ENCODE results near the gene UVRAG. TPM values are rescaled to one million over a fixed set of nuclear protein-coding genes. Genes with fewer than 3 reads are reported as not detected.

Gene UVRAG
- total RNA-seq, 4 donors from 2014 or later: 27.1 to 35.9 (median 31.0) TPM

DNA sequence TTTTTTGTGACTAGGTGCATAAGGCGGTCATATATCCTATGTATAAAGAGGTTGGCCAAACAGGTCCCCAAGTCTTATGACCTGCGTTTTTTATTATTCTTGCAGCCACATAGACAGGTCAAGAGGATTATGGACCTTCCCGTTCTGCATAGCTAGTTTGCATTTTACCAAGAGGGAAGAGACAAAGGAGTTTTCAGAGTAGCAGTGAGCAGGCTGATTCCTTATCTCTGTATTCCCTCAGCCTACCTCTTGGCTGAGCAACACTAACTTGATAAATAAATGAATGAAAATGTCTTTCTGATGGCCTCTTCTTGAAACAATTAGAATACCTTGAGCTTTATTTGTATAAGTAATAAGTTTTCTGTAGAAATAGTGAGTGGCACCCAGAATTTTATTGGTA is 210.8 kb downstream of the UVRAG start:
- no peaks in the 10 kb centered on the region for H3K9me3 ChIP-seq
- H3K27ac ChIP-seq: no peak overlapping the region
- TF ChIP-seq POLR2A (IDR thresholded peaks at IDR 0.05) (no peak), CTCF (IDR thresholded peaks at IDR 0.05) (no peak)
- H3K4me3 ChIP-seq (replicated peaks in 1 of 3): no peak overlapping the region
- peaks cover 8 to 18% of the 10 kb centered on the region in 2 donors for H3K4me1 ChIP-seq
- WGBS, 2 donors: 75 to 77% methylated on average over 3 of the region's 3 CpGs
- DNase-seq: no peak
- intact Hi-C loops (cut with DNase I): no loop called here
- no peaks in the 10 kb centered on the region for H3K27me3 ChIP-seq
- no peaks in the 10 kb centered on the region for H3K36me3 ChIP-seq

DNA sequence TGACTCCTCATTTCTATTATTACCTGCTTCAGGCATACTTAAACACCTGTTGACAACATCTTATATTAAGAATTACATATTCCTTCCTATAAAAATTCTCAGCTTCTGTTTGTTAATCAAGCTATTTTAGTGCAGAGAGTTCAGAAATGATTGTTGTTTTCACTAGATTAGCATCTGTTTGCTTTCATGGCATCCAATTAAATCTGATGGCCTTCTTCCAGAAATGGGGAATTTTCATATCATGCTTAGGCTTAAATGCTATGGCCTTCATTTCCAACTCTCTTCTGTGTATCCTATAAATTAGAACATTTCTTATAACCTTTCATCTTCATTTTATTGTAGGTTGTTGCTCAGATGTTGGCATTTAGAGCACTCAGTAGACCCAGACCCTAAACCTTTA is 211.3 kb downstream of the UVRAG start:
- intact Hi-C loops (cut with DNase I): no loop called here
- H3K4me3 ChIP-seq (replicated peaks in 1 of 3): no peak overlapping the region
- peaks cover 8 to 18% of the 10 kb centered on the region in 2 donors for H3K4me1 ChIP-seq
- DNase-seq: no peak
- H3K9me3 ChIP-seq: no peaks in the 10 kb centered on the region
- TF ChIP-seq CTCF (IDR thresholded peaks at IDR 0.05) (no peak), POLR2A (IDR thresholded peaks at IDR 0.05) (no peak)
- no peaks in the 10 kb centered on the region for H3K27me3 ChIP-seq
- no peaks in the 10 kb centered on the region for H3K36me3 ChIP-seq
- H3K27ac ChIP-seq: no peak overlapping the region

- 96 to 97% methylated on average over 1 of the region's 1 CpG for WGBS, 2 donors
- no peak for DNase-seq
- no peaks in the 10 kb centered on the region for H3K36me3 ChIP-seq
- H3K4me1 ChIP-seq: peaks cover 8 to 18% of the 10 kb centered on the region in 2 donors
- intact Hi-C loops (cut with DNase I): no loop called here
- H3K27me3 ChIP-seq: no peaks in the 10 kb centered on the region
- TF ChIP-seq POLR2A (IDR thresholded peaks at IDR 0.05): no peak
- TF ChIP-seq CTCF (IDR thresholded peaks at IDR 0.05): no peak
- H3K4me3 ChIP-seq (replicated peaks in 1 of 3): no peak overlapping the region
- H3K9me3 ChIP-seq: no peaks in the 10 kb centered on the region
- no peak overlapping the region for H3K27ac ChIP-seq
Observed at GRCh38 chr11:76026862-76027261, 211.9 kb downstream of the UVRAG start.

DNA sequence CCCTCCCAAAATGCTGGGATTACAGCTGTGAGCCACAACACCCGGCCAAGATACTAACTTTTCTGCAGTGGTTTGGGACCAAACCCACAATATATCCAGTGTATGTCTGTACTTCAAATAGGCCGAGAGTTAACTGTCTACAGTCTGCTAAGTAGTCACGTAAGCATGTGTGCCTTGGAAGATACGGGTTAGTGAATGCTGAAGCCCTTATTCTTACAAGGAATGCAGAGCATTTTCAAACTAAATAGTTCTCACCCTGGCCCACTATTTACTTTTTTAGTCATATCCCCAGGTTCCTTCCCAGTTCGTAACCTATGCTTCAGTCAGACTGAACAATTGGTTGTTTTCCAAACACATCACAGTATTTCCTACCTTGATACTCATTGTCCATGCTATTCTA is 215.3 kb downstream of the UVRAG start:
- Histone ChIP-seq H3K36me3 (no peaks in the 10 kb centered on the region), H3K4me1 (peaks cover 0 to under 1% of the 10 kb centered on the region in 2 donors), H3K27ac (no peak overlapping the region), H3K4me3 (replicated peaks in 1 of 3) (no peak overlapping the region), H3K9me3 (no peaks in the 10 kb centered on the region), H3K27me3 (no peaks in the 10 kb centered on the region)
- WGBS, 2 donors: 81 to 83% methylated on average over 5 of the region's 5 CpGs
- intact Hi-C loops (cut with DNase I): no loop called here
- TF ChIP-seq CTCF (IDR thresholded peaks at IDR 0.05) (no peak), POLR2A (IDR thresholded peaks at IDR 0.05) (no peak)
- DNase-seq: no peak

- no peaks in the 10 kb centered on the region for H3K4me1 ChIP-seq
- TF ChIP-seq POLR2A (IDR thresholded peaks at IDR 0.05): no peak
- no peak for TF ChIP-seq CTCF (IDR thresholded peaks at IDR 0.05)
- H3K27me3 ChIP-seq: no peaks in the 10 kb centered on the region
- 88 to 97% methylated on average over 1 of the region's 1 CpG for WGBS, 2 donors
- H3K4me3 ChIP-seq (replicated peaks in 1 of 3): no peak overlapping the region
- intact Hi-C loops (cut with DNase I): no loop called here
- H3K9me3 ChIP-seq: no peaks in the 10 kb centered on the region
- no peak for DNase-seq
- H3K36me3 ChIP-seq: no peaks in the 10 kb centered on the region
- H3K27ac ChIP-seq: no peak overlapping the region
Observed at GRCh38 chr11:76030968-76031590, 216.1 kb downstream of the UVRAG start.
